Natural killer cell treated with Interleukin-12 subunit alpha and Interleukin-12 subunit beta and Interleukin-15 and Interleukin-18, amount 100 ng/mL, for 72 hours (primary cell): ENCODE measurements around the gene SMURF2. TPM values are rescaled to one million over a fixed set of nuclear protein-coding genes. Genes with fewer than 3 reads are reported as not detected.
A peak's percentile ranks its signal among the peaks of the same experiment; 100 is the strongest.

Experiments used
- ATAC-seq, 2 donors: fragments of 150-1000 bp; cut with Tn5 transposase in 1 of 2; sonication (Bioruptor Pico), chemical (Tn5 transposase) in 1 of 2; 2 replicates each; pipeline ENCODE4 v1.10.0; 2021
- DNase-seq: peaks from one replicate; pipeline ENCODE4 v3.0.0; 2022; ENCODE audit warnings: low spot score
- H3K27ac Mint-ChIP-seq, 2 donors: 1 replicate in 1 of 2; 2 replicates in 1 of 2; pipeline ENCODE4 v1.8.0; 2022; ENCODE audit warnings: mixed read lengths in 2 of 2, mild to moderate bottlenecking in 1 of 2, moderate library complexity in 1 of 2
- H3K27me3 Mint-ChIP-seq, 2 donors: 1 replicate in 1 of 2; 2 replicates in 1 of 2; pipeline ENCODE4 v1.8.0; 2022; ENCODE audit warnings: mixed read lengths in 2 of 2
- H3K36me3 Mint-ChIP-seq: one replicate; pipeline ENCODE4 v1.8.0; 2022; ENCODE audit warnings: mixed read lengths
- H3K4me1 Mint-ChIP-seq, 2 donors: 1 replicate in 1 of 2; 2 replicates in 1 of 2; pipeline ENCODE4 v1.8.0; 2022; ENCODE audit warnings: low read depth in 2 of 2, mixed read lengths in 2 of 2, mild to moderate bottlenecking in 1 of 2
- H3K4me3 Mint-ChIP-seq: one replicate; pipeline ENCODE4 v1.8.0; 2022; ENCODE audit warnings: mixed read lengths
- H3K9me3 Mint-ChIP-seq: 2 replicates; pipeline ENCODE4 v1.8.0; 2022; ENCODE audit warnings: mixed read lengths
- total RNA-seq, 2 donors: library from RNA; stranded (reverse); gene quantifications; one replicate each; pipeline ENCODE4 v1.2.3, GENCODE V29; 2022

SMURF2 gene
- total RNA-seq, 2 donors from 2014 or later, result 18.0 to 26.1 TPM

- no peaks in the 10 kb centered on the region for H3K27me3 Mint-ChIP-seq
- H3K4me1 Mint-ChIP-seq, result peaks cover 85 to 96% of the 10 kb centered on the region in 2 donors
- no peaks in the 10 kb centered on the region for H3K9me3 Mint-ChIP-seq
- peak overlapping the region; percentile 36 for H3K4me3 Mint-ChIP-seq
- no peak for DNase-seq
- H3K36me3 Mint-ChIP-seq, result peaks cover 80% of the 10 kb centered on the region
- ATAC-seq, result no peak
- H3K27ac Mint-ChIP-seq, result peak overlapping the region; percentile 99
Observed at GRCh38 chr17:64500862-64501765, 161.0 kb downstream of the SMURF2 start.

- Mint-ChIP-seq H3K4me1 (peaks cover 82 to 94% of the 10 kb centered on the region in 2 donors), H3K36me3 (peaks cover 75% of the 10 kb centered on the region), H3K27ac (peak overlapping the region; percentile 99), H3K27me3 (no peaks in the 10 kb centered on the region), H3K4me3 (no peak overlapping the region), H3K9me3 (no peaks in the 10 kb centered on the region)
- ATAC-seq, result no peak
- no peak for DNase-seq
Observed at GRCh38 chr17:64500487-64500859, 161.6 kb downstream of the SMURF2 start.

- H3K27ac Mint-ChIP-seq, result peak overlapping the region; percentile 99
- H3K27me3 Mint-ChIP-seq, result no peaks in the 10 kb centered on the region
- H3K9me3 Mint-ChIP-seq, result no peaks in the 10 kb centered on the region
- H3K36me3 Mint-ChIP-seq, result peaks cover 70% of the 10 kb centered on the region
- ATAC-seq, result no peak
- no peak overlapping the region for H3K4me3 Mint-ChIP-seq
- H3K4me1 Mint-ChIP-seq, result peaks cover 78 to 90% of the 10 kb centered on the region in 2 donors
- no peak for DNase-seq
Observed at GRCh38 chr17:64499805-64500486, 162.2 kb downstream of the SMURF2 start.

- peak overlapping the region; percentile 98 for H3K4me3 Mint-ChIP-seq
- H3K36me3 Mint-ChIP-seq, result peaks cover 56% of the 10 kb centered on the region
- peak overlapping the region; percentile 99 for H3K27ac Mint-ChIP-seq
- H3K4me1 Mint-ChIP-seq, result peaks cover 76 to 89% of the 10 kb centered on the region in 2 donors
- no peaks in the 10 kb centered on the region for H3K27me3 Mint-ChIP-seq
- ATAC-seq (no peak), DNase-seq (no peak)
- no peaks in the 10 kb centered on the region for H3K9me3 Mint-ChIP-seq
Observed at GRCh38 chr17:64498308-64499203, 163.6 kb downstream of the SMURF2 start.

- Mint-ChIP-seq H3K9me3 (no peaks in the 10 kb centered on the region), H3K27ac (peak overlapping the region; percentile 99), H3K4me3 (peak overlapping the region; percentile 98), H3K36me3 (peaks cover 47% of the 10 kb centered on the region), H3K4me1 (peaks cover 71 to 79% of the 10 kb centered on the region in 2 donors), H3K27me3 (no peaks in the 10 kb centered on the region)
- ATAC-seq, result no peak
- DNase-seq, result no peak
Observed at GRCh38 chr17:64497565-64498035, 164.5 kb downstream of the SMURF2 start.

GRCh38 chr17:64496786-64497564 is 165.1 kb downstream of the SMURF2 start, which contains the start of gene POLG2:
POLG2 (minus strand) TSS chr17:64497054; CDS start chr17:64496968, 86 bp downstream.
- peaks cover 65 to 76% of the 10 kb centered on the region in 2 donors for H3K4me1 Mint-ChIP-seq

GRCh38 chr17:64496348-64496785 is 165.7 kb downstream of the SMURF2 start:
- peaks cover 34% of the 10 kb centered on the region for H3K36me3 Mint-ChIP-seq
- no peaks in the 10 kb centered on the region for H3K27me3 Mint-ChIP-seq
- DNase-seq, result no peak
- H3K27ac Mint-ChIP-seq, result peak overlapping the region; percentile 99
- peak overlapping the region; percentile 98 for H3K4me3 Mint-ChIP-seq
- ATAC-seq, result no peak
- no peaks in the 10 kb centered on the region for H3K9me3 Mint-ChIP-seq
- peaks cover 60 to 71% of the 10 kb centered on the region in 2 donors for H3K4me1 Mint-ChIP-seq

More at GRCh38 chr17:64496786-64497564, 165.1 kb downstream of the SMURF2 start, which contains the start of gene POLG2:
- Mint-ChIP-seq H3K9me3 (no peaks in the 10 kb centered on the region), H3K4me3 (peak within 1 kb of the TSS; percentile 98), H3K27ac (peak within 1 kb of the TSS; percentile 99), H3K27me3 (no peaks in the 10 kb centered on the region), H3K36me3 (peaks cover 40% of the 10 kb centered on the region)
- DNase-seq (peak; percentile 95), ATAC-seq (peak; percentile 94 to 96)

Other genes with a start within 250 kb of the SMURF2 start
- 1 to 10 TPM; 5.0 to 6.9 TPM for gene MILR1, start 213.2 kb downstream of the SMURF2 start, total RNA-seq
- gene POLG2, start 165.3 kb downstream of the SMURF2 start, total RNA-seq, result 10 to 100 TPM; 32.6 to 61.1 TPM
- 1,000 to 10,000 TPM in 1 of 2 donors, 100 to 1,000 TPM in 1; 987 to 1,102 TPM for gene DDX5, start 156.0 kb downstream of the SMURF2 start, total RNA-seq
- 10 to 100 TPM; 47.7 to 74.3 TPM for gene CEP95, start 155.3 kb downstream of the SMURF2 start, total RNA-seq